ENCODE data around the gene C2orf80. TPM values are rescaled to one million over a fixed set of nuclear protein-coding genes. Genes with fewer than 3 reads are reported as not detected.

Gene C2orf80
- total and polyA plus RNA-seq, 2 donors (not counting 1 experiment from before 2014, with no cell fraction given) = not detected

- Histone ChIP-seq H3K9me3 (ENCODE audit: control insufficient read depth, insufficient read depth, low read depth, low read length) (no peaks in the 10 kb centered on the region), H3K27ac (ENCODE audit: insufficient read depth, low read length) (no peak overlapping the region), H3K27me3 (ENCODE audit: control insufficient read depth, insufficient read depth, low read length) (no peaks in the 10 kb centered on the region), H3K4me2 (ENCODE audit: extremely low read depth, insufficient read depth, low read length) (no peak overlapping the region), H3K9ac (ENCODE audit: insufficient read depth, low read length) (no peak overlapping the region), H3K79me2 (ENCODE audit: control insufficient read depth, insufficient read depth, low read length) (no peaks in the 10 kb centered on the region), H3K4me3 (replicated peaks in 1 of 4; ENCODE audit: control extremely low read depth in 1 of 4, insufficient read depth in 1 of 4, low read depth in 3 of 4, low read length in 4 of 4) (no peak overlapping the region), H4K20me1 (ENCODE audit: control insufficient read depth, extremely low read depth, insufficient read depth, low read length) (no peaks in the 10 kb centered on the region), H2AFZ (ENCODE audit: low read length) (no peak overlapping the region), H3K4me1 (ENCODE audit: control insufficient read depth, extremely low read depth, insufficient read depth, low read length) (no peaks in the 10 kb centered on the region), H3K36me3 (ENCODE audit: control insufficient read depth, insufficient read depth, low read length) (no peaks in the 10 kb centered on the region)
- no peak for DNase-seq (ENCODE audit: low read depth in 2 of 2)
- TF ChIP-seq CTCF (conservative IDR thresholded peaks at IDR 0.05 in 1 of 2, IDR thresholded peaks at IDR 0.05 in 1 of 2; ENCODE audit: low read depth in 1 of 2, low read length in 2 of 2) (no peak), EZH2 (IDR thresholded peaks at IDR 0.05; ENCODE audit: low read length, missing control alignments) (no peak)
These were observed 5.7 kb downstream of the C2orf80 start for GRCh38 chr2:208183972-208184705.

GRCh38 chr2:208183526-208183925, 6.3 kb downstream of the C2orf80 start:
- H3K4me2 ChIP-seq (ENCODE audit: extremely low read depth, insufficient read depth, low read length) = no peak overlapping the region
- H3K4me3 ChIP-seq (replicated peaks in 1 of 4; ENCODE audit: control extremely low read depth in 1 of 4, insufficient read depth in 1 of 4, low read depth in 3 of 4, low read length in 4 of 4) = no peak overlapping the region
- no peak overlapping the region for H3K9ac ChIP-seq (ENCODE audit: insufficient read depth, low read length)
- DNase-seq (ENCODE audit: low read depth in 2 of 2) = no peak
- H4K20me1 ChIP-seq (ENCODE audit: control insufficient read depth, extremely low read depth, insufficient read depth, low read length) = no peaks in the 10 kb centered on the region
- no peaks in the 10 kb centered on the region for H3K9me3 ChIP-seq (ENCODE audit: control insufficient read depth, insufficient read depth, low read depth, low read length)
- H3K4me1 ChIP-seq (ENCODE audit: control insufficient read depth, extremely low read depth, insufficient read depth, low read length) = no peaks in the 10 kb centered on the region
- no peak overlapping the region for H3K27ac ChIP-seq (ENCODE audit: insufficient read depth, low read length)
- no peak overlapping the region for H2AFZ ChIP-seq (ENCODE audit: low read length)
- no peaks in the 10 kb centered on the region for H3K27me3 ChIP-seq (ENCODE audit: control insufficient read depth, insufficient read depth, low read length)
- TF ChIP-seq EZH2 (IDR thresholded peaks at IDR 0.05; ENCODE audit: low read length, missing control alignments) = no peak
- TF ChIP-seq CTCF (conservative IDR thresholded peaks at IDR 0.05 in 1 of 2, IDR thresholded peaks at IDR 0.05 in 1 of 2; ENCODE audit: low read depth in 1 of 2, low read length in 2 of 2) = no peak
- H3K79me2 ChIP-seq (ENCODE audit: control insufficient read depth, insufficient read depth, low read length) = no peaks in the 10 kb centered on the region
- H3K36me3 ChIP-seq (ENCODE audit: control insufficient read depth, insufficient read depth, low read length) = no peaks in the 10 kb centered on the region

GRCh38 chr2:208182835-208183234, 7.0 kb downstream of the C2orf80 start:
- no peak overlapping the region for H3K9ac ChIP-seq (ENCODE audit: insufficient read depth, low read length)
- TF ChIP-seq CTCF (conservative IDR thresholded peaks at IDR 0.05 in 1 of 2, IDR thresholded peaks at IDR 0.05 in 1 of 2; ENCODE audit: low read depth in 1 of 2, low read length in 2 of 2) (no peak), EZH2 (IDR thresholded peaks at IDR 0.05; ENCODE audit: low read length, missing control alignments) (no peak)
- no peaks in the 10 kb centered on the region for H4K20me1 ChIP-seq (ENCODE audit: control insufficient read depth, extremely low read depth, insufficient read depth, low read length)
- H2AFZ ChIP-seq (ENCODE audit: low read length) = no peak overlapping the region
- no peaks in the 10 kb centered on the region for H3K9me3 ChIP-seq (ENCODE audit: control insufficient read depth, insufficient read depth, low read depth, low read length)
- H3K79me2 ChIP-seq (ENCODE audit: control insufficient read depth, insufficient read depth, low read length) = no peaks in the 10 kb centered on the region
- H3K36me3 ChIP-seq (ENCODE audit: control insufficient read depth, insufficient read depth, low read length) = no peaks in the 10 kb centered on the region
- H3K27me3 ChIP-seq (ENCODE audit: control insufficient read depth, insufficient read depth, low read length) = no peaks in the 10 kb centered on the region
- DNase-seq (ENCODE audit: low read depth in 2 of 2) = peak in 1 of 2 donors; percentile 8
- H3K4me3 ChIP-seq (replicated peaks in 1 of 4; ENCODE audit: control extremely low read depth in 1 of 4, insufficient read depth in 1 of 4, low read depth in 3 of 4, low read length in 4 of 4) = no peak overlapping the region
- H3K27ac ChIP-seq (ENCODE audit: insufficient read depth, low read length) = no peak overlapping the region
- no peaks in the 10 kb centered on the region for H3K4me1 ChIP-seq (ENCODE audit: control insufficient read depth, extremely low read depth, insufficient read depth, low read length)
- no peak overlapping the region for H3K4me2 ChIP-seq (ENCODE audit: extremely low read depth, insufficient read depth, low read length)
